Measurements from ENCODE around the gene SMYD3.

DNA sequence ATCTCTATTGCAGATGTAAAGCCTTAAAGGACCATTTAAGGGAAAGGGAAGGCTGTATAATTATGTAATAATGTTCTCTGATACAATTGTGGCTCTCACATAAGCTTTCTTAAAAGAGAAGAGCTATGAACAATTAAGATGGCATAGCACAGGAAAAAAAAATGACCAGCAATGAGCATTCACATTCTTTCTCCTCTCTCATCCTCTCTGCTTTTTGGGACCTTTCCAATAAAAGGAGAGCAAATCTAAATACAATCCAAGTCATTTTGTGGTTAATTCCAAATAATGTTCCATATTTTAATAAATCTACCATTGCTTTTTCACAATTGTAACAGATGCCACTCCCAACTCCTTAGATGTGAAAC is 23.5 kb downstream of the SMYD3 start:
- TF ChIP-seq, protein P1, sequence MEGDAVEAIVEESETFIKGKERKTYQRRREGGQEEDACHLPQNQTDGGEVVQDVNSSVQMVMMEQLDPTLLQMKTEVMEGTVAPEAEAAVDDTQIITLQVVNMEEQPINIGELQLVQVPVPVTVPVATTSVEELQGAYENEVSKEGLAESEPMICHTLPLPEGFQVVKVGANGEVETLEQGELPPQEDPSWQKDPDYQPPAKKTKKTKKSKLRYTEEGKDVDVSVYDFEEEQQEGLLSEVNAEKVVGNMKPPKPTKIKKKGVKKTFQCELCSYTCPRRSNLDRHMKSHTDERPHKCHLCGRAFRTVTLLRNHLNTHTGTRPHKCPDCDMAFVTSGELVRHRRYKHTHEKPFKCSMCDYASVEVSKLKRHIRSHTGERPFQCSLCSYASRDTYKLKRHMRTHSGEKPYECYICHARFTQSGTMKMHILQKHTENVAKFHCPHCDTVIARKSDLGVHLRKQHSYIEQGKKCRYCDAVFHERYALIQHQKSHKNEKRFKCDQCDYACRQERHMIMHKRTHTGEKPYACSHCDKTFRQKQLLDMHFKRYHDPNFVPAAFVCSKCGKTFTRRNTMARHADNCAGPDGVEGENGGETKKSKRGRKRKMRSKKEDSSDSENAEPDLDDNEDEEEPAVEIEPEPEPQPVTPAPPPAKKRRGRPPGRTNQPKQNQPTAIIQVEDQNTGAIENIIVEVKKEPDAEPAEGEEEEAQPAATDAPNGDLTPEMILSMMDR (IDR thresholded peaks at IDR 0.05) = no peak
- TF ChIP-seq EP300 (IDR thresholded peaks at IDR 0.05) = no peak

All from gastroesophageal sphincter (tissue), 3 donors.